Loucy (cell line): ENCODE data around the gene CSTF2T.

Experiments
- CTCF ChIP-seq: fragments of 200-600 bp; sonication (generic); conservative IDR thresholded peaks from 2 replicates; pipeline ENCODE4 v1.5.1; 2014; ENCODE audit warnings: mild to moderate bottlenecking, antibody characterized with exemption, low read length
- EZH2phosphoT487 ChIP-seq: fragments of 200-600 bp; IDR thresholded peaks from 2 replicates; pipeline ENCODE4 v1.6.1; 2018; ENCODE audit warnings: antibody characterized with exemption, mild to moderate bottlenecking, moderate library complexity, borderline replicate concordance

- TF ChIP-seq CTCF (no peak), EZH2phosphoT487 (no peak)
These were observed 9.2 kb upstream of the CSTF2T start for GRCh38 chr10:51708609-51709008.
